Right kidney (tissue), 1 donor: ENCODE results near the gene RASD1.

ENCODE experiments used
- DNase-seq: peaks from one replicate; pipeline ENCODE4 v3.0.0-alpha.2; 2016

The RASD1 gene

GRCh38 chr17:17527534-17527933 lies 31.3 kb upstream of the RASD1 start:
- DNase-seq, result no peak

GRCh38 chr17:17526369-17526768 lies 30.2 kb upstream of the RASD1 start:
- DNase-seq, result no peak

DNA sequence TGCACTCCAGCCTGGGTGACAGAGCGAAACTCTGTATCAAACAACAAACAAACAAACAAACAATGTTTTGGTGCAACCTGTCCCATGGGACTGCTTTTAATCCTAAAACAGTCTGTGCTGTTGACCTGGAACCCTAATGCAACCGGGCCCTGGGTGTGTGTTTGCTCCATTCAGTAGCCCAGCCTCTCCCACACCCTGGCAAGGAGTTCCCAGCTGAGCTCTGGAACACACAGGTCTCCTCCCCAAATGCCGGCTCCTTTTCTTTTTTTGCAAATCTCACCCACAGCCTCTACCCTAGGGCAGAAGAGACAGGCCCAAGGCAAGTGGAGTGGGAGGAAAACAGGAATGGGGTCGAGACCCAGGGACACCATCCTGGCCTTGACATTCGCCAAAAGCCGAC lies 29.8 kb upstream of the RASD1 start:
- no peak for DNase-seq

DNA sequence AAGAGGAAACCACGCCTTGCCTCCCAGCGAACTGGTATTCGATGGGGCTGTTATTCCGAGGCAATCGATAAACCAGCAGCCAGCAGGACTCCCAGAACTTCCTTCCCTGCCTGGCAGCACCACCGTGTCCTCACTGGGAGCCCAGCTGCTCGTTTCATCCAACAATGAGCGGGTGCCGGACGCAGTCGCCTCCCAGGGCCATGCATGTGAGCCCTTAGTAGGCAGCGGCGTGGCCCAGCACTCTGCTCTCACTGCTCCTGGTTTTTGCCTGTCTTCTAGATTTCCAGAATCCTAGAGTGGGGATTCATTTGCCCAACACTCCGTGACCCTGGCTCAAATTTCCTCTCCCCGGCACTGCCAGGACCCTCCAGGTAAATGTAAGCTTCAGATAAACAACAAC lies 29.1 kb upstream of the RASD1 start:
- no peak for DNase-seq

DNA sequence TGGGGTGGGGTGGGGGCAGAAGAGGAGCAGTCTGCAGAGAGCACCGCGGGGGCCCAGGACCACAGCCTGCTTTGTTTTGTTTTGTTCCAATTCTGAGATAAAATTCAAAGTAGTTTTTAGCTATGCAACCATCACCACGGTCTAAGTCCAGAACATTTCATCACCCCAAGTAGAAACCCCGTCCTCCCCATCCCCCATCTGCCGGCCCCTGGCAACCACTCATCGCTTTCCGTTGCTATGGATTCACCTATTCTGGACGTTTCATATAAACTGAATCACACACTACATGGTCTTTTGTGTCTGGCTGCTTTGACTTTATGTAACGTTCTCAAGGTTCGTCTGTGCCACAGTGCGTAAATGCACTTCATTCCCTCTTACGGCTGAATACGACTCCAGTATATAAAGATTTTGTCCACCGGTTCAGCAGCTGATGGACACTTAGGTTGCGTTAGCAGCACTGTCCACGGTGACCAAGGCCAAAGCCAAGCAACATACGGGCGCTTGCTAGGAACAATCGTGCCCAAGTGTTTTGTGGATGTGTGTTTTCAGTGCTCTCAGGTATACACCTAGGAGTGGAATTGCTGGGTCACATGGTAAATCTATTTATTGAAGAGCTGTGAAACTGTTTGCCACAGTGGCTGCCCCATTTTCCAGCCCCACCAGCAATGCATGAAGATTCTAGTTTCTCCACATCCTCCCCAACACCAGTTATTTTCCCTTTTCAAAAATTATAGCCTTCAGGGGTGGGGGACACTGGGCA lies 27.7 kb upstream of the RASD1 start:
- DNase-seq, result no peak

DNA sequence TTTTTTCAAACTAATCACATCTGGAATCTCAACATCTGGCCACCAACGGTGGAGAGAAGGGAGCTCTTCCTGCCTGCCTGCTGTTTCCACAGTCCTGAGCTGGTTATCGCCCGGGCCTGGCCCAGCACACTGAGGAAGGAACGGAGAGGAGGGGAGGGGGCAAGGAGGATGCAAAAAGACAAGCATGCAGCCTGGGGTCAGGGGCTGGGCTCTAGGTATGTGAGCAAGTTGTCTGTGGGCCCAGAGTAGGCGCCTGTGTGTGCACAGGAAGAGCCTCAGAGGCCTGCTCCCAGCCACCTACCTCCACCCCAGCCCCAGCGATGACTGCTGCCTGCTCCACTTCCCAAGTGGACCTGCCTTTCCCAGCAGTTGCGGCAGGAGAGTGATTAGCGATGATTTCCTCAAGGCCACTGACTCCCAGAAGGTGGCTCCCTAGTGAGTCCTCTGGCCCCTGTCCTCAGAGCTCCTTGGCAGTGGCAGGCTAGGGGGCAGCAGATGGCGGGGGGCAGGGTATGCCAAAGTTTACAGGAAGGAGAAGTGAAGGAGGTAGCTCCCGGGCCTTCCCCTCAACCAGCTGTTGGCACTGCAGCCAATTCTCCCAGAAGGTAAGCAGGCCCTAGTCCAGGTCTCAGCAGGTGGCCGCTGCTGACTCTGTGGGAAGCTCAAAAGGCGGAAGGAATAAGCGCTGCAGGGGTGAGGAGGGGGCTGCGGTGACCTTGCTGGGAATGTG lies 27.0 kb upstream of the RASD1 start:
- no peak for DNase-seq

DNA sequence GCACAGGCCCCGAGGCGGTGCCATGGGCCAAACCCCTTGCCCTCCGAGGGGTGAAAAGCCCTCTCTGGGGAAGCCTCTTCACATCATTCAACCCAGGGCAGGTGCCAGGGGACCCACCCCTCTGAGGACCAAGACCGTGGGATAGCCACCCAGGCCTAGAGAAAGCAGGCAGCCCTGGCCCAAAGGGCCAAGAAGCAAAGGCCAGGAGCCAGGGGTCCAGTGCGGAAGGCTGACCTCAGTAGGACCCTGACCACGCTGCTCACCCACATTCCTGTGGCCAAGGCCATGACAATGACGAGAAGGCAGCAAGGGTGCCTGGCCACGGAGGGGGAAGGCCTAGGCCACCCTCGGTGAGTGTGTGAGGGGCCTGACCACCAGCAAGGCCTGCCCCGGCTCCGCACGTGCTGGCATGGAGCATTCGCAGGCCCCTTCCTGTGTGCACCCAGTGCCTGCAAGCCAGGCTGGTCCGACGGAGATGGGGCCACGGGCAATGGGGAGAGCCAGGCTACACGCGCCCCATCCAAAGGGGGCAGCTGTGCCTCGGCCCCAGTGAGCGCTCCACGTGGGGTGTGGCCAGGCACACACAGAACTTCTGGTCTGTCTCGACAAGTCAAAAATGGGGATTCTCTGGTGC lies 24.5 kb upstream of the RASD1 start:
- no peak for DNase-seq

DNA sequence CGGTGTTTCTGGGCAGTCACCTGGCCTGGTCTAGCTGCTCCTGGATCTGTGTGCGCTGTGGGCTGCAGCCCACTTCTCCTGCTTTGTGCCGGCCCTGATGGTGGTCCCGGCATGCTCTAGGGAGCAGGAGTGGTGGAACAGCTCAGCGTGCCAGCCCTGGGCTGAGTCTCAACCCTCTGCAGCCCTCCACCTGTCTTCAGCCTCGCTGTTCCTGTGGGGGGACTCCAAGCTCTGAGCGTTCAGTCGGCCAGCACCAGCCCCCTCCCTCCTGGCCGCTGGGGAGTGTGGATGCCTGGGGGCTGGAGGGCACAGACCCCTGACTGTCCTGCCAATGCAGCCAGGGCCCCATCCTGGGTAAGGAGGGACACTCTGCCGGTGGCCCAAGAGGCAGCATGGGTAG lies 23.7 kb upstream of the RASD1 start:
- no peak for DNase-seq

DNA sequence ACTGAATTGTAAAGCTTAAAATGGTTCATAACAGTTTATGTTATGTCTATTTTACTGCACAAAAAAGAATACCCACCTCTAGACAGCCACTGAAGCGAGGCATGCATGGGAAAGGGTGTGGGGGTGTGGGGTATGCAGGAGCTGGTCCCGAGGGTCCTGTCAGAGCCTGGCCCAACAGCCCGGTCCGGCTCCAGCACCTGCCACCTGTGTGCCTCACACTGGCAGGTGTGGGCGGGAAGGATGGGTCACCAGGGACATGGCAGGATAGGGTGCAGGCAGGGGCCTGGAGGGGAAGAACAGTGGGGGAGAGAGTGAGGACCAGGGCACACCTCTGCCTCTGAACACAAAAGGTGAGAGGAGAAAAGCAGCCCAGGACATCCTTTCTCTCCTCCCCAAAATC lies 22.8 kb upstream of the RASD1 start:
- DNase-seq, result no peak

GRCh38 chr17:17518014-17518413 lies 21.8 kb upstream of the RASD1 start:
- DNase-seq, result no peak

GRCh38 chr17:17516941-17517720 lies 20.9 kb upstream of the RASD1 start:
- DNase-seq, result no peak

DNA sequence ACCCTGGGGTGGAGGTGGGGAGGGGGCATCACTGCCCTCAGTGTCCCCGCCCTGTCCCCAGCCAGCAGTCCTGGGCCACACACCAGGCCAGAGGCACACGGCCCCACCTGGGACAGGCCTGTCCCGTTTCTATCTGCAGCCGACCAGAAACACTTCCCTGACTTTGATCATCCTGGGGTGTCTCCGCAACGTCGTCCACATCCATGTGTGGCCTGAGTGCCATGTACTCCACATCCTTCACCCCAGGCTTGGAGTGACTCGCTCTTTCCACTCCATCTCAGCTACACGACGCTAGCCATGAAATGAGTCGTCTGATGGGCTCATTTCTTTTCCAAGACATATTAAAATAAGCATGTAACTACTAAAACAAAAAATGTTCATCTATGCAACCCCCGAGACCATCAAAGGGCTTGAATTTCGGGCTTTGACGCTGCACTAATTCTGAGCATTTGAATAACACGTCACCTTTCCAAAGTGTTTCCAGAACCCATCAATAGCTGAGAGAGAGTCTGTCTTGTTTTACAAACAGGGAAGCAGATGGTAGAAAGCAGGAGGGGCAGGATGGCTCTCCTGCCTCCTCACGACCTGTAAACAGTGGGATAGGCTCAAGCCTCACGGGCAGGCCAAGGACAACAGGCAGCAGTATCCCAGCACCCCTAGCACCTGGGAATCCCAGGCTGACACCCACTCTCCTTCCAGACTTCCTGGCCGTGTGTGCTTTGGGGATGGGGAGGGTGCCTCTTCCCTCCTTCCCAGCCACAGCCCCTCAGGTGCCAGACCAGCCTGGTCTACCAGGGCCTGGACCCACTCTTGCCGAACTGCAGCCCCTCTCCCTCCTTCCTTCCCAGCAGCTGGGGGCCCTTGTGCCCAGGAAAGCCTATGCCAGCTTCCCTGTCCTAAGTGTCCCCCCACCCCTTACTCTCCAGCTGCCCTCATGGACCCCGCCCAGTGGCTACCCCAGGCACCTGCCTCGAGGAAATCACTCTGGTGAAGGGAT lies 20.0 kb upstream of the RASD1 start:
- DNase-seq, result no peak

DNA sequence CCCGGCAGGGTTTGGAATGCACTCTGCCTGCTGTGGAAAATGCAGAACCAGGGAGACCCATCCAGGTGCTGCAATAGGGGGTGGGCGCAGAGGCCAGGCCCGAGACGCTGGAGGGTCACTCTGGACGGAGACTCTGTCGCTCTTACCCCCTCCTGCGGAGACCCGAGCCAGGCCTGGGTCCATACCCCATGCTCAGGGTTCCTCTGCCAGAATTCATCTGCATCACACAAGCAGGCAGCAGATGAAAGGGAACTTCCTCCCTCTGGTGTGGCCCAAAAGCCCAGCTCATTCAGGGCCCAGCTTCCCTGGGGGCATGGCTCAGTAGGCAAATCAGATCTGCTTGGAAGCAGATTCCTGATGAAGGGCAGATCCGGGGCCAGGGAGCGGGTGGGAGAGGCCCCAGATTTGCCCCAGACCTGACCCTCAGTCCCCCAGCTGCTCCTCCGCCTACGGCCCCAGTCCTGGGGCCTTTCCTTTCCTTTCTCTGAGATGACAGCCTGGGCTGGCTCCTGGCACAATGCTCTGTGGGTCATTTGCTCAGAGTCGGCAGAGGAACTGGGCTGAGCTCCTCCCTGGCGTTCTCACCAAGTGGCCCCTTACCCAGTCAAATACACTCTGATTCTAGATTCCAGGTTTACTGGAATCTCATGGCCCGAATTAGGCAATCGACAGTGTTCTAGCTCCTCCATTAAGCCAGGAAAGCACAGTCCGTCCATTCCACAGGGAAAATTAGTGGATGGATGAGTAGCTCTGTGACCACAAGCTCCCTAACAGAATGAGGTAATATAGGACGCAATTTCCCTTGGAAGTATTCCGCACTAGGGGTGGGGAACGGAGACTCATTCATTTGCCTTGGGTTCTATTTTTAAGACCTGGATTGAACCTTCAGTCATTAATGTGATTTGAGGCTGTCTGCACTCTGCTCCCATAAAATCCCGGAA lies 19.1 kb upstream of the RASD1 start:
- DNase-seq, result no peak

DNA sequence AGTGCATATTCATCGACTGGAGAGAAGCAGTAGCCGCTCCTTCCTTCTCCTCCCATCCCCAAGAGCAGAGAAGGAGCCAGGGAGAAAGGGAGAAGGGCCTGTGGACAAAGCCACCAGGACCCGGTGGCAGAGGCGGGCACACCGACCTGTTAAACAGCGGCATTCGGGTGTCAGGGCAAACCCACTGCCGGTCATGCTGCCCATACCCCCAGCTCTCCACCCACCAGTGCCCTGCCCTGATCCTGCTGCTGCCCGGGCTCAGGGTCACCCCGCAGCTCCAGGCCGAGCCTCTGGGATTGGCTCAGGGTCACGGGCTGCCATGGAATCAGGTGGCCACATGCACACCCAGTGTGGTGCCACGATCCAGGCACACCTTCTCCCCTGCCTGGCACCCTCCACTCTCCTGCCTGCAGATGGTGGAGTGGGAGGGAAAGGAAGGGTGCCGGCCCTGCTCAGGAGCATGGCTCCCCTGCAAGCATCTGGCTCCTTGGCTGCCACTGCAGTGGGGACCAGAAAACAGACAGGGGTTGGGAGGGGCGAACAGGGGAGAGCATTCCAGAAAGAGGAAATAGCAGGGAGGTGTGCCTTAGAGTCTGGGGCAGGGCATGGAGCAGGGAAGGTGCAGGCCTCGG lies 18.3 kb upstream of the RASD1 start:
- DNase-seq, result no peak

GRCh38 chr17:17513626-17514025 lies 17.4 kb upstream of the RASD1 start:
- no peak for DNase-seq

DNA sequence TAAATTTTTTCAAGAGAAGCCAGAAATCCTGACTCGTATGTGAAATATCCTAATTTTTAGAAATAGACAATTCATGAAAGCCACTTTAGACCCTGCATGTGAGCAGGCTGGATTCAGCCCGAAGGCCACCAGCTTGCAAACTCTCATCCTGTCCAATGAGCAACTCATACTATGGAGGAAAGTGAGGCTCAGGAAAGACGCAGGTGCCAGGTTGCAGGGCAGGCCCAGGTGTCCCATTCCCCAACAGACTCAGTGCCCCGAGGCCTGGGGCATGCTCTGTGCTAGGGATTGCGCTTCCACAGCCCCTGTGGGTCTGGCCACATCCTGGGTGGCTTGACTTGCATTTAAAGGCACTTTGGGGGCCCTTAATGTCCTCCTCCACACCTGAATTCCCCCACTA lies 16.7 kb upstream of the RASD1 start:
- no peak for DNase-seq

DNA sequence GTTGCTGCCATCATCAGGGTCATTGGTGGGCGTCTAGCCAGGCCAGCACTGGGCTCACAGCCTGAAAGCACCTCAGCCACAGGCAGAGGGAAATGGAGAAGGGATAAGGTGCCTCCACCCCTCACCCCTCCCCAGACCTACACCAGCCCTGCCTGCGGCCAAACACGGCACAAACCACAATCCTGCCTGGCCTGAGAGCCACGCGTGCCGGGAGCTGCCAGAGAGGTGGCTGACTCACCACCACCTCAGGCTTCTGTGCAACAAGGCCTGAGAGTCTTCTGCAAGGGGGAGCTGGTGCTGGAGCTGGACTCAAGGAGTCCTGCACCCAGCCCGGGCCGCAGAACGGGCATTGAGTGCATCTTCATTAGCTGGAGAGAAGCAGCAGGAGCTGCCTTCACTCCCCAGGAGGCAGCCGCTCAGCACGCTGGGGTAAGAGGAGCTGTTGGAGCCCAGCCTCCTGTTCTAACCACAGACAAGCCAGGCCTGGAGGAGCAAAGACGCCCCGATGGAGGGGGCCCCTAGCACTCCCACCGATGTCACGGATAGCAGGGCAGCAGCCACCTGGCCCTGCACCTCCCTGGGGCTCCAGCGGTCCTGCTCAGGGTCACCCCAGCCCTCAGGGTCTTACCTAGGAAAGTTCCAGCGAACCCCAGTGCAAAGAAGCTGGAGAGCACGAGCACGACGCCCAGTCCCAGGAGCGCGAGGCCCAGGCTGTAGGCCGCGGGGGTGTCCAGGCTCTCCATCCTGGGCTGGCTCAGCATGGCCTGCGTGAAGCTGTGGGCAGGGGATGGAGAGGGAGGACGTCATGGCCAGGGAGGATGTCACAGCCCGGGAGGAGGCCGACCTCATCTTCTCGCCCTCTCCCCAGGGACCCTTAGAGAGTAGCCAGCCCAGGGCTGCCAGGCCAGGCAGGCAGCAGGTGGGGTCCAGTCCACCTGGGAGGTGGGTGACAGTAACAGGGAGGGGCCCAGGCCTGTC lies 16.0 kb upstream of the RASD1 start:
- no peak for DNase-seq

GRCh38 chr17:17511293-17511741 lies 15.1 kb upstream of the RASD1 start:
- DNase-seq, result no peak
